Measurements from ENCODE around the gene AGAP5.
"Not testable (repeated sequence)": the region's sequence is repeated elsewhere in the genome, so short reads cannot be mapped to it uniquely, and the experiment has no call there.

Gene AGAP5

GRCh38 chr10:73697675-73698159, at the start of gene AGAP5:
AGAP5 (minus strand) TSS chr10:73698109; CDS start chr10:73697755, 354 bp downstream.
- DNase-seq, result not testable (repeated sequence)

- DNase-seq, result no peak
These were observed 48.8 kb upstream of the AGAP5 start for GRCh38 chr10:73746721-73747120.

DNA sequence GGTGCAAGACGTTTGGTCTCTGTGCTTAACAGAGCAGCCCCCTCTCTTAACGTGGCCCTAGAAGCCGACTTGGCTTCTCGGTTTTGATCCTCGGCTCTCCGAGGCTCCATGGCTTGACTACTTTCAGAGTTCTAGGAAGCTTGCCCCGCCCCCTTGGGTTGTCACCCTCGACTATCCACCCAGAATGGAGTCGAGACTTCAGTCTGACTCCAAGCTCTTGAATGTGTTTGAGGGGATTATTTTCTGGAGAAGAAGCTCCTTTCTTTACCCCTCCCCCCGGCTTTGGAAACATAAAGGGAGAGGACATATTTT, 46.7 kb upstream of the AGAP5 start:
- peak; percentile 31 for DNase-seq

DNA sequence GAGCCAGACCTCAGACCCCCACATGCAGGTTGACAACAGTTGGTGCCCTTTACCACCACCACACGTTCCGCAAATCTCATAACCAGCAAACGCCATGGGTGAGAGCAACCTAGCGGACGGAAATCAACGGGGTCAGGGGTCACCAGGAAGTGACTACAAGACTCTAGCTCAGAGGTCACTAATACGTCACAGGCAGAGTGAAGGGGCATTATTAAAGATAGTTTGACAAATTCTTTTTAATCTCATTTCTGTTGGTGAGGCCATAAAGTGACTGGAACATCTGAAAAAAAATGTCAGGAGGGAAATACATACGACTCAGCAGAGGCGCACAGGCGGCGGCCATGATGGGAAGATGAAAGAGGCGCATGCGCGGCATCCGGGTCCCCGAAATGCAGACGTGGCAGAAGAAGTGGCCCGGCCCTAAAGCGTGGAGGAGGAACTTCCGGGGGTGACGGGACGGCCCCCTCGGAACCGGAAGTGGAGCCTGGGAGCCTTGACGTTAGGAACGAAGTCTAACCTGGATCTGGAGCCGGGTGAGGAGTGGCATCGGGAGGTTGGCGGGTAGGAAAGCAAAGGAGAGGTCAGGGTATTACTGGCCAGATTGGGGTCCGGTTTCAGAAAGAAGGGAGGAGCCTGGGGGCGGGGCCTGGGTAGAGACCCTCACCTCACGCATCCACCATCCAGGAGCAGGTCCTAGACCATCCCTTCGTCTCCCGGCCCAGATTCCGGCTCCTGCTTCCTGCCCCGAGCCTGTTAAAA, 46.2 kb upstream of the AGAP5 start, which contains the start of gene SEC24C:
Gene SEC24C, plus strand, starts transcription at position 468 of the 759 bp plus-strand sequence. CDS start 2,461 bp downstream, outside the sequence.
- peak; percentile 91 for DNase-seq

- no peak for DNase-seq
These were observed 45.5 kb upstream of the AGAP5 start for GRCh38 chr10:73743327-73743904.

DNA sequence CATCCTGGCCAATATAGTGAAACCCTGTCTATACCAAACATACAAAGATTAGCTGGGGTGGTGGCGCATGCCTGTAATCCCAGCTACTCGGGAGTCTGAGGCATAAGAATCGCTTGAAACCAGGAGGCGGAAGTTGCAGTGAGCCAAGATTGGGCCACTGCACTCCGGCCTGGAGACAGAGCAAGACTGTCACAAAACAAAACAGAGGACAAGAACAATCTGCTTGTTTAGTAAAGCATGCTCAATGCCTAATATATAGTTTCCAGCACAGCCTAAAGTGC, 44.5 kb upstream of the AGAP5 start:
- no peak for DNase-seq

GRCh38 chr10:73740501-73741254, 42.8 kb upstream of the AGAP5 start:
- not testable (repeated sequence) for DNase-seq

DNA sequence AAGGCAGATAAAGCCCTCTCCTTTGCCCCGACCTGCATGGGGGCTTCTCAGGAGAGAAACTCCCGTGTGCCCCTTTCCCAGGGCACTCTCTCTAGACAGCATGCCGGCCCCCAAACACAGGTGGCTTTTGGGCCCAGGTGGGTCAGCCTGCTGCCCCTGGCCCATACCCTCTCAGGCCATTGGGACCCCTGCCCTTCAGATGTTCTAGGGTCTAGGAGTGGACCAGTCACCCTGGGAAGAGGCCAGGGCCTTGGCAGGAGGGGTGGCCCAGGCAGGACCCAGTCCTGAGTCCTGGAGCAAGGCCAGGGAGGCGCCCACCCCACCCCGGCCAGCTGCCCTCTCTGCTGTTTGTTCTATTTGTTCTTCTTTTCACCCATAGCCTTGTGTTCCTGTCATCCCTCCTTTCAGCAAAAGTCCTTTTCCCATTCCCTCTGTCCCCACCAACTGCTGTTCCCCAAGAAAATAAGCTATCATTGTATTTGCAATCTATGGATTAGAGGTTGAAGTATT, 36.9 kb upstream of the AGAP5 start:
- no peak for DNase-seq

GRCh38 chr10:73734028-73734720, 36.3 kb upstream of the AGAP5 start:
- no peak for DNase-seq

DNA sequence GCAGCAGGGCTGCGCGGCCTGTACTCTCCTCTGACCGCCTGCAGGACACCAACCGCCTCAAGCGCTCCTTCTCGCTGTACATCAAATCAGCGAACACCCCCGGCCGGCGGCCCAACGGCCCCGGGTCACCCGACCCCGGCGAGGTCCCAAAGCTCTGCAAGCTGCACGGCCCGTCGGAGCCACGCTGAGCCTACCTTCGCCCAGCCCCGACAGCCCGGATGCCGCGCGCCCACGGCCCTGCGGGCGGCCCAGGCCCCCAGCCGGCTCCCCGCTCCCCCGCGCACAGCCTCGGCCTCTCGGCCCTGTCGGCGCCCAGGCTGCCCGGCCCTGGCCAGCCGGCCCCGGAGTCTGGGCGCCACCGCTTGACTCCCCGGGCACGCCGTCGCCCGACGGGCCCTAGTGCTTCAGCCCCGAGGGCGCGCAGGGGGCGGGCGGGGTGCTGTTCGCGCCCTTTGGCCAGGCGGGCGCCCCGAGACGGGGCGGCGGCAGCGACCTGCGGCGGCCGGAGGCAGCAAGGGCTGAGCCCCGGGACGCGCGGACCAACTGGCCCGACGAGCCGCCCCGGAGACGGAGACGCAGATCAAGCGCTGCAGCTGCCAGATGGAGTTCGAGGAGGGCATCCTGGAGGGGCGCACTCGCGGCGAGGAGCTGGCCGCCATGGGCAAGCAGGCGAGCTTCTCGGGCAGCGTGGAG, 35.2 kb upstream of the AGAP5 start:
- no peak for DNase-seq

DNA sequence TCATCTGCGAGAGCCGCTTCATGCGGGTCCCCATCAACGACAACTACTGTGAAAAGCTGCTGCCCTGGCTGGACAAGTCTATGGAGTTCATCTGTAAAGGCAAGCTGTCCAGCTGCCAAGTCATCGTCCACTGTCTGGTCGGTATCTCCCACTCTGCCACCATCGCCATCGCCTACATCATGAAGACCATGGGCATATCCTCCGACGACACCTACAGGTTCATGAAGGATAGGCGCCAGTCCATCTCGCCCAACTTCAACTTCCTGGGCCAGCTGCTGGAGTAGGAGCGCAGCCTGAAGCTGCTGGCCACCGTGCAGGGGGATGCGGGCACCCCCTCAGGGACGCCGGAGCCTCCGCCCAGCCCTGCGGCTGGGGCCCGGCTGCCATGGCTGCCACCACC, 34.5 kb upstream of the AGAP5 start:
- no peak for DNase-seq

DNA sequence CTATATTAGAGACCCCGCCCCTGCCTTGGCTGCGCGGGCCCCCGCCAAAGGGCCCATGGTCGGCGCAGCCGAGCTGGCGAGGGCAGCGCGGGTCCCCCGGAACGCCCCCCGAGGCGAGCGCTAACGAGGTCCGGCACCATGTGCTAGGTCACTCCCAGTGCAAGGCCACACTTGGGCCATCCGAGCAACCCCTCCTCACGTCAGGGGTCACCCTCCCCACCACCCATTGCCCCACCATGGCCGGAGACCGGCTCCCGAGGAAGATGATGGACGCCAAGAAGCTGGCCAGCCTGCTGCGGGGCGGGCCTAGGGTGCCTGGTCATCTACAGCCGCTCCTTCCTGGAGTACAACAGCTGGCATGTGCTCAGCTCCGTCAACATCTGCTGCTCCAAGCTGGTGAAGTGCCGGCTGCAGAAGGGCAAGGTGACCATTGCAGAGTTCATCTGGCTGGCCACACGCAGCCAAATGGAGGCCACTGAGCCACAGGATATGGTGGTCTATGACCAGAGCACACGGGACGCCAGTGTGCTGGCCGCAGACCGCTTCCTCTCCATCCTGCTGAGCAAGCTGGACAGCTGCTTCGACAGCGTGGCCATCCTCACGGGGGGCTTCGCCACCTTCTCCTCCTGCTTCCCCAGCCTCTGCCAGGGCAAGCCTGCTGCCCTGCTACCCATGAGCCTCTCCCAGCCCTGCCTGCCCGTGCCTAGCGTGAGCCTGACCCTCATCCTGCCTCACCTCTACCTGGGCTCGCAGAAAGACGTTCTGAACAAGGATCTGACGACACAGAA, 33.9 kb upstream of the AGAP5 start:
- no peak for DNase-seq

DNA sequence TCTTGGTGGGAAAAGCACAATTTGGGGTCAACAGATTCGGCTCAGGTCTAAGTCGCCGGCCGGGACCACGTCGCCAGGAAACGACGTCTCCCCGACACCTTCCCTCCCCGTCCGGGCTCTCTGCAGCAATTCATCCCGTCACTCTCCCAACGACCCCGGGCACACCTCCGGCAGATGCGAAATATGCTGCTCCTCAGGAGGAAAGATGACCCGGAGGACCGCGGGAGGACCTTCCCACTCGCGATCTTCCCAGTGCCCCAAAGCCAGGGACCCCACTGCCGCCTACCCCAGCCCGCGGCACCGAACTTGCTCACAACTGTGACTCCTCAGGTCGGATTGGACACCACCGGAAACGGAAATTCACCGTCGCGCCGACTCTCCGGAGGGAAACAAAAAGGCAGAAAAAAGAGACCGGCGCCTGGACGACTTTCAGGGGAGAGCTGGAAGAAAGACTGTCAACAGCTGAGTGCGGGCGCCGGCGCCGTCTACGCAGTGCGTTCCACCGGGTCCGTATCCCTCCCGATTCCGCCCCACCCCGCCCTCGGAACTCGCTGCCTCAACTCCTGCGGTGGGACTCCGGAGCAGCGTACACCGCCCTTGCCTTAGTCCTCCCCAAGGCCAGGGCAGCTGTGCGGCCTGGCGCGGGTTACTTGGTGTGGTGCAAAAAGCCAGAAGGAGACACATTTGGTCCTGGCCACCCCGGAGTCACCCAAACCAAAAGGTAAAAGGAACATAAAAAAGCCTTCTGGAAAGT, 32.4 kb upstream of the AGAP5 start:
- peak; percentile 88 for DNase-seq

- peak; percentile 18 for DNase-seq
These were observed 31.9 kb upstream of the AGAP5 start for GRCh38 chr10:73729781-73730152.

- DNase-seq, result no peak
These were observed 25.6 kb upstream of the AGAP5 start for GRCh38 chr10:73723516-73723915.

- DNase-seq, result not testable (repeated sequence)
These were observed 22.7 kb upstream of the AGAP5 start for GRCh38 chr10:73720561-73720960.

DNA sequence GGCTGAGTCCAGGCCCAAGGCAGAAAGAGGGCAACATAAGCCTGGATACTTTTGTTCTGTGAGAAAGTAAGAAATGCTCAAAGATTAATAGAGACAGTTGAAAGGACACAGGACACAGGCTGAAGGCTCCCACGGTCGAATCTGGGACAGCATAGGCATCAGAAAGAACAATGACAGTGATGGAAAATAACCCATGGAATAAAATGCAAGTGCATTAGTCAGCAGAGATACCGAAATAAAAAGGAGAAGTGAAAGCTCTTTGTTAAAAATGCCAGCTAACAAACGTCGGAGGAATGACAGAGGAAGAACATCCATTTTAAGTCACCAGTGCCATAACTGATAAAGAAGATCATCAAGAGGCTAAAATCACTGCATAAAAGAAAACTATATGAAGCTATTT, 19.6 kb upstream of the AGAP5 start:
- no peak for DNase-seq

- DNase-seq, result no peak
These were observed 18.3 kb upstream of the AGAP5 start for GRCh38 chr10:73716251-73716650.

GRCh38 chr10:73715179-73716156, 17.6 kb upstream of the AGAP5 start:
- not testable (repeated sequence) for DNase-seq

- not testable (repeated sequence) for DNase-seq
These were observed 16.6 kb upstream of the AGAP5 start for GRCh38 chr10:73714483-73714882.
